Left lung (tissue), 10 donors: ENCODE data around the gene MSANTD1. TPM values are rescaled to one million over a fixed set of nuclear protein-coding genes. Genes with fewer than 3 reads are reported as not detected.
"Not testable (repeated sequence)": the region's sequence is repeated elsewhere in the genome, so short reads cannot be mapped to it uniquely, and the experiment has no call there.

Experiments used
- ATAC-seq: fragments of 200-7000 bp; cut with Tn5 transposase; one replicate; pipeline ENCODE4 v1.9.1; 2020; ENCODE audit warnings: moderate library complexity
- DNase-seq, 4 donors: peaks; one replicate each; pipeline ENCODE4 v3.0.0-alpha.2; 2013 to 2020
- H3K27ac ChIP-seq, 2 donors: fragments of 200-600 bp; sonication (generic) in 1 of 2; one replicate each; pipeline versions ENCODE4 v1.5.0 to v1.8.0; 2020 to 2021
- H3K27me3 ChIP-seq, 2 donors: fragments of 200-600 bp; sonication (generic) in 1 of 2; one replicate each; pipeline versions ENCODE4 v1.5.0 to v1.8.0; 2020 to 2021
- H3K36me3 ChIP-seq, 2 donors: fragments of 200-600 bp; sonication (generic) in 1 of 2; one replicate each; pipeline versions ENCODE4 v1.5.0 to v1.8.0; 2020 to 2021
- H3K4me1 ChIP-seq, 2 donors: fragments of 200-600 bp; one replicate each; pipeline ENCODE4 v1.8.0; 2021
- H3K4me3 ChIP-seq, 2 donors: fragments of 200-600 bp; sonication (generic) in 1 of 2; one replicate each; pipeline versions ENCODE4 v1.5.0 to v1.8.0; 2020 to 2021; ENCODE audit warnings: mild to moderate bottlenecking in 1 of 2
- H3K9me3 ChIP-seq, 2 donors: fragments of 200-600 bp; sonication (generic) in 1 of 2; one replicate each; pipeline versions ENCODE4 v1.5.0 to v1.8.0; 2020 to 2021
- intact Hi-C, 2 donors: fragments of 100-400 bp; cut with DNase I; formaldehyde crosslinking; loops; one replicate each; pipeline versions ENCODE4 v1.11.2 to v1.14.2; 2022
- polyA plus RNA-seq, 6 donors: library from polyadenylated mRNA; unstranded; fragments of 120-200 nt; gene quantifications; one replicate each; pipeline ENCODE4 v1.2.1, GENCODE V29; 2013; ENCODE audit not compliant: insufficient read length in 6 of 6
- total RNA-seq, 2 donors: library from RNA; stranded (reverse); fragmentation: NEBNext Ultra II Directional; extraction: Animal tissue kit (Norgen Biotek cat#: 25700); gene quantifications; one replicate each; pipeline ENCODE4 v1.2.1, GENCODE V29; 2021
- TF ChIP-seq, protein P1 (sequence below), 2 donors: fragments of 200-600 bp; sonication (generic) in 1 of 2; IDR thresholded peaks; one replicate each; pipeline versions ENCODE4 v1.5.0 to v1.8.0; 2021; ENCODE audit warnings: antibody characterized with exemption in 2 of 2
- donor health status: DM: no; HTN: yes; CAD: no.
- donor health status: DM: no; HTN: no; CAD: no.

MSANTD1 gene
- total and polyA plus RNA-seq, 8 donors = 0.54 to 1.4 (median 1.0) TPM

DNA sequence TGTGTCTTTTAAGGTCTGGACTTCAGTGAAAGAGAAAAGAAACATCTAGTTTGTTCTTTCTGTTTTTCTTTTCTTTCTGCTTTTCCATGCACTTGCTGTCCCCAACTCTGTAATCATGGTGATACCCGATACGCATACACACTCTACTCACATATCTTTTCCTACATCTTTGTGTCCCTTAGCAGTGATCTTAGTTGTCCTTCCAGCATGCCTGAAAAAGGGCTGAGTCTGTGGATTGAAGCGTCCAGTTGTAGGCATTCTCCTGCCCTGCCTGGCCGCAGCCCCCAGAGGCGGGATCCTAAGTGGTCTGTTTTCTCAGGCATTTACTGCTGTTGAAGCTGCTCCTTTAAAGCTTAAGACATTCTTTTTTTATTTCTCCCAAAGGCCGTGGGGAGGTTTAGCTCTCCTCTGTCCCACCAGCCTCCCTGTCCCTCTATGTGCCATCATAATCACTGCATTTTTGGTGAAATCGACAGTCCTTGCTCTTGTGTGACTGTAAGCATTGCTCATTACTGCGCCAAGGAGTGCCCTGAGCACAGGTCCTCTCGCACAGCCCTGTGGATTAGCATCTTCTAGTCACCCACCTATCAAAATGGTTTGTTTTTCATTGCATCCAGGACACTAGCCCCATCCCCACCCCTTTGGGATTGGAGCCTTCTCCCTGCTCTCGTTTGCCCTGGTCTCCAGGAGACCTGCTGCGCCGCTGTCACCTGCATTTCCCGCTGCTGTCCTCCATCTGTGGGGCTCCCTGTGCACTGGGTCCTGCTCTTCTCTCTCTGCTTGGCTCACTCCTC is 48.3 kb downstream of the MSANTD1 start:
- intact Hi-C loops = no loop called here
- ATAC-seq = no peak
- Histone ChIP-seq H3K27ac (no peak overlapping the region), H3K36me3 (no peaks in the 10 kb centered on the region), H3K4me1 (peaks cover 26 to 35% of the 10 kb centered on the region in 2 donors), H3K9me3 (no peaks in the 10 kb centered on the region), H3K27me3 (peaks cover 0 to 7% of the 10 kb centered on the region in 2 donors), H3K4me3 (no peak overlapping the region)
- peak in 1 of 4 donors; percentile 59 for DNase-seq
- TF ChIP-seq, protein P1, sequence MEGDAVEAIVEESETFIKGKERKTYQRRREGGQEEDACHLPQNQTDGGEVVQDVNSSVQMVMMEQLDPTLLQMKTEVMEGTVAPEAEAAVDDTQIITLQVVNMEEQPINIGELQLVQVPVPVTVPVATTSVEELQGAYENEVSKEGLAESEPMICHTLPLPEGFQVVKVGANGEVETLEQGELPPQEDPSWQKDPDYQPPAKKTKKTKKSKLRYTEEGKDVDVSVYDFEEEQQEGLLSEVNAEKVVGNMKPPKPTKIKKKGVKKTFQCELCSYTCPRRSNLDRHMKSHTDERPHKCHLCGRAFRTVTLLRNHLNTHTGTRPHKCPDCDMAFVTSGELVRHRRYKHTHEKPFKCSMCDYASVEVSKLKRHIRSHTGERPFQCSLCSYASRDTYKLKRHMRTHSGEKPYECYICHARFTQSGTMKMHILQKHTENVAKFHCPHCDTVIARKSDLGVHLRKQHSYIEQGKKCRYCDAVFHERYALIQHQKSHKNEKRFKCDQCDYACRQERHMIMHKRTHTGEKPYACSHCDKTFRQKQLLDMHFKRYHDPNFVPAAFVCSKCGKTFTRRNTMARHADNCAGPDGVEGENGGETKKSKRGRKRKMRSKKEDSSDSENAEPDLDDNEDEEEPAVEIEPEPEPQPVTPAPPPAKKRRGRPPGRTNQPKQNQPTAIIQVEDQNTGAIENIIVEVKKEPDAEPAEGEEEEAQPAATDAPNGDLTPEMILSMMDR (IDR thresholded peaks at IDR 0.05) = no peak

DNA sequence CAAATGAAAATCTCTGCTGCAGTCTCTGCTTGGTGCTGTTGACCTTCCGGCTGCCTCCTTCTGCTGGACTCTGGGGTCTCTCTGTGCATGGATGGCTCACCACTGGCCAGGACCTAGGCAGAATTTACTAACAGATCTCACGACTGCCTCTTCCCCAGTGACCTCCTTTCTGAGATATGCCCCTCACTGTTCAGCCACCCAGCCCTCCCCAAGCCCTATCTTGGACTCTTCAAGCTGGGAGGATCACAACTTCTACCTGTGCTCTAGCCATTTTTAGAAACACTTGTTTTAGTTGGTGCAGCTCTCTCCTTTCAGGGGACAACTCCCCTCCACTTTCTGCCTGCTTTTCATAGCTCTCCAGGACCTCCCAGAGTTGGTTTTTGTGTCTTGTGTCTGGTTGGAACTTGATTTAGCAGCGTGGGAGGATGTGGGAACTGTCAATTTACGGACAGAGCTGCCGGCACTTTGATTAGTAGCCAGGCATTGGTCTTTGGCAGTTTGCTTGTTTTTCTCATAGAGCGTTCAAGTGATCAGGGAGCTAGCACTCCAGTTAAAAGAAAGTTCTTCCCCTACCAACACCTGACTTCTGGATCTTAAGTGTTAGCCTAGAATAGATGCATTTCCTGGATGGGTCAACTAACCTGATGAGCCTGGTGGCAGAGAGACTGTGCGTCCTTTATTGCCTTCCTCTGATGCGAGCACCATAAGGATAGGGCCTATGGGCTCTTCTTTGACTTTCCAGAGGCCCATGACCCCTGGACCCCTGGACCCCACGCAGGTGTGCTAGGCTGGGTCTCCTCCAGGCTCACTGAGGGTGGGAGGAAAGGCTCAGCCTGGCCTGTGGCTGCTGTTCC is 50.4 kb downstream of the MSANTD1 start:
- Histone ChIP-seq H3K36me3 (no peaks in the 10 kb centered on the region), H3K27me3 (peaks cover 0 to 9% of the 10 kb centered on the region in 2 donors), H3K4me1 (peaks cover 21 to 46% of the 10 kb centered on the region in 2 donors), H3K27ac (no peak overlapping the region), H3K9me3 (no peaks in the 10 kb centered on the region), H3K4me3 (no peak overlapping the region)
- intact Hi-C loops = no loop called here
- peak; percentile 67 for ATAC-seq
- peak in 1 of 4 donors; percentile 42 for DNase-seq
- TF ChIP-seq, protein P1 (IDR thresholded peaks at IDR 0.05) = no peak

DNA sequence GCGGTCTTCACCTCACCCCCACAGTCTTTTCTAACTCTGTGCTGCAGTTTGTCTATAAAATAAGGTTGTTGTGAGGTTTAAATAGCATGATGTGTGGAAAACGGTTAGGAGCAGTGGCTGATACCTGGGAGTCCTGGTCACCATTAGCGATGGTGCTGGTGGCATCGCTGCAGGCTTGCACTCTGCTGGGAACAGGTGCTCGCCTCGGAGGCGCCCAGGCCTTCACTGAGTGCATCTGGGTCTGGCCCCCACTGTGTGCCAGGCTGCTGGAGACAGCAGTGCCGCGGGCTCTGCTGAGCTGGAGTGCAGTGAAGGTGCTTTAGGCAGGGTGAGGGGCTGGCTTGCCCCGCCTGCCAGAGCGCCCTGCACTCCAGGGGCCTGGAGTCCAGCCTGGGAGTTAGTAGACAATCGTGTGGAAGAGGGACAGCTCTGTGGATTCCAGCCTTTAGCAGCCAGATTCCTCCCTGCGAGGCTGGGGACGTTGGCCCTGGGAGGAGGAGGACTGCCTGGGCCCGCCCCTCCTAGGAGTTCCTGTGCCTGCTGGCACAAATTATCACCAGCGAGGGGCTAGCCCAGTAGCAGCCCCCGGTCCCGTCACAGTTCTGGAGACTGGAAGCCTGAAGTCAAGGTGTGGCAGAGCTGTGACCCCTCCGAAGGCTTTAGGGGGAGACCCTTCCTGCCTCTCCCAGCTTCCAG is 51.2 kb downstream of the MSANTD1 start:
- intact Hi-C loops = no loop called here
- Histone ChIP-seq H3K27ac (no peak overlapping the region), H3K4me3 (no peak overlapping the region), H3K9me3 (no peaks in the 10 kb centered on the region), H3K36me3 (no peaks in the 10 kb centered on the region), H3K27me3 (peaks cover 0 to 9% of the 10 kb centered on the region in 2 donors), H3K4me1 (peaks cover 23 to 47% of the 10 kb centered on the region in 2 donors)
- TF ChIP-seq, protein P1 (IDR thresholded peaks at IDR 0.05) = no peak
- DNase-seq (peak in 1 of 4 donors; percentile 69), ATAC-seq (peak; percentile 4)

DNA sequence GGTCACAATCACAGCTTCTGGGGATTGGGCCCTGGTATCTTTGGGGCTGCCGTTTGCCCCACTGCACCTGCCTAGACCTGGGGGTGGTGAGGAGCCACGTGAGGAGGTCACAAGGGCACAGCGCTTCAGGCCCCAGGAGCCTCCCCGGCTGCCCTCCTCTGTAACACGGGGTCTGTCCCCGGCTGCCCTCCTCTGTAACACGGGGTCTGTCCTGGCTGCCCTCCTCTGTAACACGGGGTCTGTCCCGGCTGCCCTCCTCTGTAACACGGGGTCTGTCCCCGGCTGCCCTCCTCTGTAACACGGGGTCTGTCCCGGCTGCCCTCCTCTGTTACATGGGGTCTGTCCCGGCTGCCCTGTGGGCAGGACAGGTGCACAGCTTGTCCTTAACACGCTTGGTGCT is 51.9 kb downstream of the MSANTD1 start:
- ATAC-seq, H3K27me3 ChIP-seq, intact Hi-C loops, H3K9me3 ChIP-seq, H3K27ac ChIP-seq, H3K36me3 ChIP-seq, H3K4me3 ChIP-seq: not testable (repeated sequence)
- H3K4me1 ChIP-seq = peaks cover 26 to 54% of the 10 kb centered on the region in 2 donors
- DNase-seq = peak in 1 of 4 donors; percentile 54

DNA sequence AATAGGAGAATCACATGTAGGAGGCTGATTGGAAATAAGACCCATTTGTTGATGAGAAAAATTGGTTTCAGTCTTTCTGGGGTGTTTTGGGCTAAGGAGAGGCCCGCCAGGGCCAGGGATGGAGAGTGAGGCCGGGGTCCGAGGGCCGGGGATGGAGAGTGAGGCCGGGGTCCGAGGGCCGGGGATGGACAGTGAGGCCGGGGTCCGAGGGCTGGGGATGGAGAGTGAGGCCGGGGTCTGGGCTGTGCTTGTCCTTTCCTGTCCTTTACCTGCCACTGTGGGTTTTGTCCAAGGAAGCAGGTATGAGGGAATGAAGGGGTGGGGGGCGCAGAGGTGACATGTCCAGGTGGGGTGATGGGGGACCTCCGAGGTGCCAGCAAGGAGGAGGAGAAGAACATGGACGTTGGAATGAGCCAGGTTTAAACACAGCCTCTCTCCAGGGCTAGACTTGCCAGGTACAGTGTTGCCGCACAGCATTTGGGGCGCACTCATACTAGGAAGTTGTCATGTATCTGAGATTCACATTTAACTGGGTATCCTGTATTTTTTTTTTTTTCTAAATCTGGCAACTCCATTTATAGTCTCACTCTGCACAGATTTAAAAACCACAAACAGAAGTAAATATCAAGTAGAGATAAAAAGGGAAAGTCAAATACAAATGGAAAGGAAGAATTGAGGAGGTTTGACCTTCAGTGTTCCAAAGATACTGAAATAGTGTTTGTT is 52.7 kb downstream of the MSANTD1 start:
- intact Hi-C loops = no loop called here
- TF ChIP-seq, protein P1 (IDR thresholded peaks at IDR 0.05) = no peak
- H3K27me3 ChIP-seq = peaks cover 0 to 9% of the 10 kb centered on the region in 2 donors
- H3K4me3 ChIP-seq = no peak overlapping the region
- DNase-seq (peak in 1 of 4 donors; percentile 61), ATAC-seq (no peak)
- no peaks in the 10 kb centered on the region for H3K36me3 ChIP-seq
- H3K9me3 ChIP-seq = no peaks in the 10 kb centered on the region
- peaks cover 28 to 61% of the 10 kb centered on the region in 2 donors for H3K4me1 ChIP-seq
- no peak overlapping the region for H3K27ac ChIP-seq
